Mesenchymal stem cell (in vitro differentiated cells and primary cell): ENCODE data around the gene HIVEP3.
A peak's percentile ranks its signal among the peaks of the same experiment; 100 is the strongest.

ENCODE experiments used
- DNase-seq: peaks from one replicate; pipeline ENCODE4 v3.0.0-alpha.2; 2013
- H2AFZ ChIP-seq: one replicate; pipeline ENCODE4 v1.6.1; 2013; ENCODE audit warnings: low read depth, mild to moderate bottlenecking, control low read depth, inconsistent platforms, low read length, moderate library complexity
- H2AK5ac ChIP-seq: 2 replicates; pipeline ENCODE4 v1.6.1; 2013; ENCODE audit warnings: low read length, moderate library complexity, mild to moderate bottlenecking, inconsistent platforms; ENCODE audit not compliant: severe bottlenecking
- H2BK120ac ChIP-seq: one replicate; pipeline ENCODE4 v1.6.1; 2013; ENCODE audit warnings: low read depth, mild to moderate bottlenecking, inconsistent platforms, low read length, moderate library complexity
- H2BK12ac ChIP-seq, 2 experiments: one replicate each; pipeline ENCODE4 v1.6.1; 2013; ENCODE audit warnings: inconsistent platforms in 2 of 2, low read length in 2 of 2, mild to moderate bottlenecking in 2 of 2, moderate library complexity in 2 of 2, control low read depth in 1 of 2
- H2BK15ac ChIP-seq: one replicate; pipeline ENCODE4 v1.6.1; 2013; ENCODE audit warnings: mild to moderate bottlenecking, low read depth, inconsistent platforms; ENCODE audit not compliant: poor library complexity, severe bottlenecking
- H2BK5ac ChIP-seq: 2 replicates; pipeline ENCODE4 v1.6.1; 2013; ENCODE audit warnings: low read depth, mild to moderate bottlenecking, low read length, control low read depth, inconsistent platforms; ENCODE audit not compliant: poor library complexity, severe bottlenecking
- H3K14ac ChIP-seq, 2 experiments: one replicate each; pipeline ENCODE4 v1.6.1; 2013; ENCODE audit warnings: inconsistent platforms in 2 of 2, low read length in 2 of 2, control low read depth in 1 of 2, mild to moderate bottlenecking in 1 of 2, moderate library complexity in 1 of 2
- H3K18ac ChIP-seq, 2 experiments: one replicate each; pipeline ENCODE4 v1.6.1; 2013; ENCODE audit warnings: inconsistent platforms in 2 of 2, low read length in 2 of 2, control low read depth in 1 of 2, low read depth in 1 of 2, mild to moderate bottlenecking in 1 of 2
- H3K23ac ChIP-seq, 2 experiments: one replicate each; pipeline ENCODE4 v1.6.1; 2013; ENCODE audit warnings: inconsistent platforms in 2 of 2, low read length in 2 of 2, mild to moderate bottlenecking in 2 of 2, moderate library complexity in 2 of 2, control low read depth in 1 of 2
- H3K27ac ChIP-seq: 2 replicates; pipeline ENCODE4 v1.5.1; 2013; ENCODE audit warnings: mild to moderate bottlenecking, moderate library complexity, low read length, control low read depth, inconsistent platforms; ENCODE audit not compliant: poor library complexity, severe bottlenecking
- H3K27me3 ChIP-seq, 2 experiments: 2 replicates each; pipeline versions ENCODE4 v1.6.1 to v1.7.0; 2013; ENCODE audit warnings: low read length in 2 of 2, mild to moderate bottlenecking in 2 of 2, moderate library complexity in 2 of 2, control low read depth in 1 of 2, inconsistent platforms in 1 of 2; ENCODE audit not compliant: control insufficient read depth in 1 of 2, insufficient read depth in 1 of 2
- H3K36me3 ChIP-seq, 2 experiments: 2 replicates each; pipeline versions ENCODE4 v1.6.1 to v1.7.0; 2013; ENCODE audit warnings: low read length in 2 of 2, control low read depth in 1 of 2, inconsistent platforms in 1 of 2, low read depth in 1 of 2, mild to moderate bottlenecking in 1 of 2; ENCODE audit not compliant: insufficient read depth in 2 of 2, control insufficient read depth in 1 of 2
- H3K4ac ChIP-seq, 2 experiments: one replicate each; pipeline ENCODE4 v1.6.1; 2013; ENCODE audit warnings: inconsistent platforms in 2 of 2, low read length in 2 of 2, mild to moderate bottlenecking in 2 of 2, moderate library complexity in 2 of 2, control low read depth in 1 of 2, low read depth in 1 of 2
- H3K4me1 ChIP-seq: 2 replicates; pipeline ENCODE4 v1.6.1; 2013; ENCODE audit warnings: low read depth, low read length, control low read depth; ENCODE audit not compliant: control insufficient read depth, insufficient read depth
- H3K4me2 ChIP-seq: 2 replicates; pipeline ENCODE4 v1.6.1; 2013; ENCODE audit warnings: low read length, mild to moderate bottlenecking, inconsistent platforms; ENCODE audit not compliant: poor library complexity, severe bottlenecking
- H3K4me3 ChIP-seq, 2 experiments: 2 replicates each; pipeline versions ENCODE4 v1.5.1 to v1.7.0; 2013; ENCODE audit warnings: low read length in 2 of 2, mild to moderate bottlenecking in 2 of 2, control low read depth in 1 of 2, low read depth in 1 of 2; ENCODE audit not compliant: insufficient read depth in 1 of 2
- H3K79me1 ChIP-seq: replicated peaks from 2 replicates; pipeline ENCODE4 v1.6.1; 2013; ENCODE audit warnings: mild to moderate bottlenecking, control low read depth, low read length, inconsistent platforms; ENCODE audit not compliant: poor library complexity, severe bottlenecking
- H3K9ac ChIP-seq: 2 replicates; pipeline ENCODE4 v1.7.0; 2013; ENCODE audit warnings: mild to moderate bottlenecking, low read length, moderate library complexity
- H3K9me3 ChIP-seq: 2 replicates; pipeline ENCODE4 v1.7.0; 2013; ENCODE audit warnings: mild to moderate bottlenecking, low read length; ENCODE audit not compliant: control insufficient read depth
- H4K8ac ChIP-seq: one replicate; pipeline ENCODE4 v1.6.1; 2013; ENCODE audit warnings: inconsistent platforms, mild to moderate bottlenecking, low read length, moderate library complexity
- H4K91ac ChIP-seq: one replicate; pipeline ENCODE4 v1.6.1; 2013; ENCODE audit warnings: mild to moderate bottlenecking, low read length, inconsistent platforms
- WGBS: methylation state at CpG from one replicate; pipeline ENCODE4 v1.1.7; 2013; ENCODE audit warnings: mixed read lengths; 5-methylcytosine and 5-hydroxymethylcytosine counted together

HIVEP3 gene

GRCh38 chr1:41495210-41495948 is 423.3 kb downstream of the HIVEP3 start:
- peak overlapping the region in 1 of 2 experiments; percentile 71 for H3K4me3 ChIP-seq
- no peak overlapping the region for H3K14ac ChIP-seq
- H3K36me3 ChIP-seq = no peaks in the 10 kb centered on the region
- 58% methylated on average over 17 of the region's 19 CpGs for WGBS
- peak overlapping the region; percentile 66 for H3K9ac ChIP-seq
- H4K8ac ChIP-seq = peak overlapping the region; percentile 21
- no peaks in the 10 kb centered on the region for H3K9me3 ChIP-seq
- peak overlapping the region; percentile 63 to 92 for H2BK12ac ChIP-seq
- H2BK120ac ChIP-seq = peak overlapping the region; percentile 56
- H3K27me3 ChIP-seq = peaks cover 0 to 6% of the 10 kb centered on the region in 2 experiments
- peak overlapping the region; percentile 58 for H4K91ac ChIP-seq
- peak overlapping the region; percentile 62 for H2AK5ac ChIP-seq
- H3K4me2 ChIP-seq = no peak overlapping the region
- no peaks in the 10 kb centered on the region for H3K79me1 ChIP-seq
- H3K4me1 ChIP-seq = peaks cover 60% of the 10 kb centered on the region
- H3K4ac ChIP-seq = peak overlapping the region in 1 of 2 experiments; percentile 50
- H2BK15ac ChIP-seq = peak overlapping the region; percentile 33
- H2AFZ ChIP-seq = no peak overlapping the region
- peak overlapping the region; percentile 5 for H3K27ac ChIP-seq
- H3K23ac ChIP-seq = no peak overlapping the region
- H2BK5ac ChIP-seq = no peak overlapping the region
- DNase-seq = peak; percentile 62
- H3K18ac ChIP-seq = peak overlapping the region; percentile 9 to 81

- Histone ChIP-seq H2BK5ac (no peak overlapping the region), H3K79me1 (no peaks in the 10 kb centered on the region), H3K9me3 (no peaks in the 10 kb centered on the region), H3K4me3 (no peak overlapping the region), H3K4me2 (no peak overlapping the region), H4K8ac (no peak overlapping the region), H3K18ac (no peak overlapping the region), H4K91ac (peak overlapping the region; percentile 8), H2AFZ (no peak overlapping the region), H3K4ac (no peak overlapping the region), H2BK120ac (no peak overlapping the region), H3K36me3 (no peaks in the 10 kb centered on the region), H3K27ac (no peak overlapping the region), H3K9ac (no peak overlapping the region), H3K23ac (no peak overlapping the region), H3K4me1 (peaks cover 56% of the 10 kb centered on the region), H2BK15ac (no peak overlapping the region), H3K27me3 (peaks cover 0 to 6% of the 10 kb centered on the region in 2 experiments), H2AK5ac (peak overlapping the region; percentile 29), H2BK12ac (peak overlapping the region; percentile 57 to 78), H3K14ac (no peak overlapping the region)
- no peak for DNase-seq
- WGBS = 87% methylated on average over 17 of the region's 17 CpGs
Measured at GRCh38 chr1:41494351-41495209, 424.1 kb downstream of the HIVEP3 start.

- Histone ChIP-seq H3K4ac (peak overlapping the region in 1 of 2 experiments; percentile 19), H3K4me1 (peaks cover 51% of the 10 kb centered on the region), H4K91ac (peak overlapping the region; percentile 16), H3K36me3 (no peaks in the 10 kb centered on the region), H3K14ac (no peak overlapping the region), H2BK5ac (no peak overlapping the region), H3K4me3 (no peak overlapping the region), H2BK15ac (no peak overlapping the region), H3K23ac (no peak overlapping the region), H3K9ac (no peak overlapping the region), H3K27ac (no peak overlapping the region), H2AK5ac (peak overlapping the region; percentile 85), H3K9me3 (no peaks in the 10 kb centered on the region), H4K8ac (no peak overlapping the region), H3K18ac (no peak overlapping the region), H3K27me3 (peaks cover 0 to 10% of the 10 kb centered on the region in 2 experiments), H2BK120ac (no peak overlapping the region), H2AFZ (no peak overlapping the region), H2BK12ac (peak overlapping the region; percentile 57 to 78), H3K79me1 (no peaks in the 10 kb centered on the region), H3K4me2 (no peak overlapping the region)
- 93% methylated on average over 8 of the region's 9 CpGs for WGBS
- no peak for DNase-seq
Measured at GRCh38 chr1:41493626-41494350, 424.9 kb downstream of the HIVEP3 start.
